SK-N-SH treated with all-trans-retinoic acid at 6 μM for 48 hours (cell line): Measurements from ENCODE around the gene AKAP10.

Experiments
- TSHZ2 ChIP-seq: fragments of 250-450 bp; sonication (Bioruptor Pico); IDR thresholded peaks from 2 replicates; pipeline ENCODE4 v1.5.0; 2020; ENCODE audit warnings: mild to moderate bottlenecking, moderate library complexity
- ZNF8 ChIP-seq: fragments of 450-650 bp; formaldehyde crosslinking; IDR thresholded peaks from 2 replicates; pipeline ENCODE4 v1.5.0; 2020; ENCODE audit warnings: mild to moderate bottlenecking, moderate library complexity

GRCh38 chr17:19868079-19868395, 109.6 kb downstream of the AKAP10 start:
- TF ChIP-seq ZNF8 (CRISPR knock-in tag): no peak
- TF ChIP-seq TSHZ2: no peak
